Common myeloid progenitor, CD34-positive (primary cell): ENCODE measurements around the gene WLS.

Source experiments
- CTCF ChIA-PET: fragments of 350-600 bp; sonication (Branson Sonifier 250); formaldehyde crosslinking; loops from one replicate; lab custom pipeline; 2021; ENCODE audit warnings: antibody characterized with exemption; lab: Charles Lee
- POLR2A ChIA-PET: fragments of 350-600 bp; sonication (Branson Sonifier 250); formaldehyde crosslinking; loops from one replicate; lab custom pipeline; 2021; ENCODE audit warnings: antibody characterized with exemption; lab: Charles Lee
- DNase-seq, 3 donors: peaks; one replicate each; pipeline versions ENCODE4 v3.0.0 to v3.0.0-alpha.2; 2013
- H3K27ac ChIP-seq, 2 experiments: 1 replicate in 1 of 2; 2 replicates in 1 of 2; pipeline ENCODE4 v1.7.0; 2013; ENCODE audit warnings: inconsistent platforms in 2 of 2, low read length in 2 of 2, mild to moderate bottlenecking in 2 of 2, low read depth in 1 of 2, moderate library complexity in 1 of 2; ENCODE audit not compliant: severe bottlenecking in 2 of 2, insufficient read depth in 1 of 2, poor library complexity in 1 of 2
- H3K27me3 ChIP-seq, 5 experiments: replicated peaks in 2 of 5; 1 replicate in 3 of 5; 2 replicates in 2 of 5; pipeline versions ENCODE4 v1.6.1 to v1.7.0; 2013; ENCODE audit warnings: low read length in 4 of 5, mild to moderate bottlenecking in 2 of 5, moderate library complexity in 2 of 5, inconsistent platforms in 1 of 5; ENCODE audit not compliant: insufficient read depth in 5 of 5, control insufficient read depth in 4 of 5
- H3K36me3 ChIP-seq, 4 experiments: 1 replicate in 2 of 4; 2 replicates in 2 of 4; pipeline versions ENCODE4 v1.6.1 to v1.7.0; 2013; ENCODE audit warnings: low read length in 3 of 4, control low read depth in 1 of 4, mild to moderate bottlenecking in 1 of 4; ENCODE audit not compliant: control insufficient read depth in 4 of 4, insufficient read depth in 4 of 4
- H3K4me1 ChIP-seq, 4 experiments: 1 replicate in 3 of 4; 2 replicates in 1 of 4; pipeline versions ENCODE4 v1.6.1 to v1.7.1; 2013; ENCODE audit warnings: low read length in 3 of 4, mild to moderate bottlenecking in 3 of 4, control low read depth in 1 of 4, inconsistent platforms in 1 of 4, moderate library complexity in 1 of 4; ENCODE audit not compliant: control insufficient read depth in 4 of 4, insufficient read depth in 4 of 4; ENCODE audit errors: control extremely low read depth in 1 of 4
- H3K4me3 ChIP-seq, 7 experiments: 1 replicate in 4 of 7; 2 replicates in 3 of 7; pipeline versions ENCODE4 v1.5.1 to v1.7.0; 2013; ENCODE audit warnings: mild to moderate bottlenecking in 7 of 7, low read length in 6 of 7, moderate library complexity in 6 of 7, inconsistent platforms in 2 of 7, low read depth in 2 of 7, control low read depth in 1 of 7; ENCODE audit not compliant: insufficient read depth in 4 of 7, control insufficient read depth in 1 of 7; ENCODE audit errors: extremely low read depth in 1 of 7
- H3K9me3 ChIP-seq, 5 experiments: 1 replicate in 4 of 5; 2 replicates in 1 of 5; pipeline versions ENCODE4 v1.6.1 to v1.7.1; 2013; ENCODE audit warnings: low read length in 4 of 5, mild to moderate bottlenecking in 2 of 5, inconsistent platforms in 1 of 5, low read depth in 1 of 5, moderate library complexity in 1 of 5; ENCODE audit not compliant: control insufficient read depth in 4 of 5, insufficient read depth in 2 of 5; ENCODE audit errors: control extremely low read depth in 1 of 5
- WGBS: methylation state at CpG from one replicate; pipeline ENCODE4 v1.1.5; 2013; ENCODE audit not compliant: insufficient coverage; 5-methylcytosine and 5-hydroxymethylcytosine counted together

Gene WLS

DNA sequence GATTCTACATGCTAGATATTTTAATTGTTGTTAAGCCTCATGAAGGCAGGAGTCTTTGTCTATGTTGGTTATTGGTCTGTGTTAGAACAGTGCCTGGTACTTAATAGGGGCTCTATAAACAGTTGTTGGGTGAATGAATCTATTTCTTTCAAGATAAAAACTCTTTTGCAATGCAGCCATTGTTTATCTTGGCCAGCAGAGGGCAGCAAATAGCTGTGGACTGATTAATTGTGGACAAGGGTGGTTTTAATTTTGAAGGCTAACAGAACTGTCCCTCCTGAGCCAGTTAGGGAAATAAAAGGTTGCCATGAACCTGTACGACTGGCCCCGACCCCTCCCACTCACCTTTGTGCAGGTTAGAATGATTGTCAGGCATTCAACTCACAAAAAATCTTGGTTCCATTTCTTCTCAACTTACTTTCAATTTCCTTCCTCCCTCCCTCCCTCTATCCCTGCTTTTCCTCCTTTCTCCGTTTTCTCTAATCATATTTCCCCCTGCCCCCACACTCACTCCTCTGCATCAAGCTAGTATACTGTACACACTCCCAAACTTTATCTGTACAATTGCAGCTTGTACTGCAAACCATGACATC is 115.6 kb downstream of the WLS start:
- H3K9me3 ChIP-seq, result no peaks in the 10 kb centered on the region
- peaks cover 0 to 4% (median 0%) of the 10 kb centered on the region in 4 experiments for H3K4me1 ChIP-seq
- no peak overlapping the region for H3K27ac ChIP-seq
- H3K36me3 ChIP-seq, result no peaks in the 10 kb centered on the region
- H3K27me3 ChIP-seq, result peaks cover 0 to 6% (median 0%) of the 10 kb centered on the region in 5 experiments
- 0% methylated on average over 3 of the region's 3 CpGs for WGBS
- peak overlapping the region in 3 of 7 experiments; percentile 25 to 65 (median 34) for H3K4me3 ChIP-seq
- POLR2A ChIA-PET, result no interaction called here
- DNase-seq, result peak; percentile 48 to 69 (median 61)
- CTCF ChIA-PET, result interaction anchor here (0.8 to 5.8 kb wide), 29 partner anchors 8 to 1624 kb away, joined by 3 to 53 read pairs (median 4); no protein-coding TSS in a partner anchor

DNA sequence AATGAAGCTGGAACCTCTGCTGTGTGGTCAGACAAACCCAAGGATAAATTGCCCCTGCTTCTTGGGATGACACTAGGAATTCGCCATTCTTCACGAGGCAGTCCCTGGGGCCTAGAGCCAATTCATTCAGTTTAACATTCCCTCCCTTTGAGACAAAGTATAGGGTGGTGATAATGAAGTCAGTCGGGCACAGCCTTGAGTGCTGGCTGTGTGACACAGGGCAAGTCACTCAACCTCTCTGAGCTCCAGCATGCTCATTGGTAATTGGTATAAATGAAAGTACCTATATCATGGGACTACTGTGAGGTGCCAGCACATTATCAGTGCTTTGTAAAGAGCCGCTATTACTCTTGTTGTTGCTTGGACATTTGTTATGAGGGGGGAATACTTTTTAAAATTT is 117.0 kb downstream of the WLS start:
- Histone ChIP-seq H3K36me3 (no peaks in the 10 kb centered on the region), H3K4me3 (no peak overlapping the region), H3K4me1 (peaks cover 0 to 4% (median 0%) of the 10 kb centered on the region in 4 experiments), H3K27me3 (peaks cover 0 to 6% (median 0%) of the 10 kb centered on the region in 5 experiments), H3K27ac (no peak overlapping the region), H3K9me3 (no peaks in the 10 kb centered on the region)
- 95% methylated on average over 3 of the region's 4 CpGs for WGBS
- DNase-seq, result no peak
- CTCF ChIA-PET, result interaction anchor here (0.9 to 5.8 kb wide), 7 partner anchors 13 to 1623 kb away, joined by 3 to 53 read pairs (median 5); no protein-coding TSS in a partner anchor
- POLR2A ChIA-PET, result no interaction called here

DNA sequence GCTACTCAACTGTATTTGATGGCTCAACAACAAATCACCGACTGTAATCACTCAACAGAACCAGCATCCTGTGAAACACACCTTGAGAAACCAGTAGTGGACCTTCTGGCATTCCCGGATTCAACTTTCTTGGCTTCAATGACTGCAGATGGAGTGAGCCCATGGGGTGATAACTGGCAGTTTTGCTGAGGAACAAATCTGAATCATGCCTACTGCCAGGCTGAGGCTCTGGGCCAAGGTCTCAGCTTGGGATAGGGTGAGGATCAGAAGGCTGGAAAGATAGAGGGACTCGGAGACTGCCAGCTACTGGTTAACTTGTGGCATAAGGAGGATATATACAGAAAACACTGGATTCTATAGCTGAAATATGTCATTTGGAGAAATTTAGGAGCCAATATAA is 118.4 kb downstream of the WLS start:
- Histone ChIP-seq H3K9me3 (no peaks in the 10 kb centered on the region), H3K4me3 (no peak overlapping the region), H3K27me3 (peaks cover 0 to 6% (median 0%) of the 10 kb centered on the region in 5 experiments), H3K36me3 (no peaks in the 10 kb centered on the region), H3K27ac (no peak overlapping the region), H3K4me1 (peaks cover 0 to 4% (median 0%) of the 10 kb centered on the region in 4 experiments)
- no peak for DNase-seq
- POLR2A ChIA-PET, result no interaction called here
- CTCF ChIA-PET, result interaction anchor here (3.7 to 5.8 kb wide), 2 partner anchors 230 to 263 kb away, joined by 21 to 53 read pairs; no protein-coding TSS in a partner anchor
- WGBS, result 92% methylated on average over 2 of the region's 3 CpGs

DNA sequence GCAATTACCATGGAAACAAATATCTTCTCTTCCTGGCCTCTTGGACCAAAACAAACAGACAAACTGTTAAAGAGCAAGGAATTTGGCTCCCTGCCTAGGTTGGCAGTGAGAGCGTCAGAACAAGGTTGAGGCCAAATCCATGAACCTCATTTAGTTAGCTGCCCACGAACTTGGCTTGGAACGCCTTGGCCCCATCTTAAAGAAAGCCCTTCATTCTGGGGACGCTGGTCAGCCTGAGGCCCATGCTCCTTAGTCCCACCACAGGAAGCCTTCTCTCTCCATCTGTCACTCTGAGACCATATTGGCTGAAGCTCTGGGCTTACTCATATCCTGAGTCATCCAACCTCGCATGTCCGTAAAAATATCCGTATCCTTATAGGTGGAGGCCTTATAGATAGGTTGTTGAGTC is 119.5 kb downstream of the WLS start:
- Histone ChIP-seq H3K27ac (no peak overlapping the region), H3K36me3 (no peaks in the 10 kb centered on the region), H3K4me3 (no peak overlapping the region), H3K27me3 (peaks cover 0 to 6% (median 0%) of the 10 kb centered on the region in 5 experiments), H3K4me1 (peaks cover 0 to 4% (median 0%) of the 10 kb centered on the region in 4 experiments), H3K9me3 (no peaks in the 10 kb centered on the region)
- DNase-seq, result no peak
- 67% methylated on average over 3 of the region's 7 CpGs for WGBS
- ChIA-PET CTCF (interaction anchor here (0.6 to 5.8 kb wide), 5 partner anchors 9 to 580 kb away, joined by 3 to 53 read pairs (median 4); no protein-coding TSS in a partner anchor), POLR2A (no interaction called here)

DNA sequence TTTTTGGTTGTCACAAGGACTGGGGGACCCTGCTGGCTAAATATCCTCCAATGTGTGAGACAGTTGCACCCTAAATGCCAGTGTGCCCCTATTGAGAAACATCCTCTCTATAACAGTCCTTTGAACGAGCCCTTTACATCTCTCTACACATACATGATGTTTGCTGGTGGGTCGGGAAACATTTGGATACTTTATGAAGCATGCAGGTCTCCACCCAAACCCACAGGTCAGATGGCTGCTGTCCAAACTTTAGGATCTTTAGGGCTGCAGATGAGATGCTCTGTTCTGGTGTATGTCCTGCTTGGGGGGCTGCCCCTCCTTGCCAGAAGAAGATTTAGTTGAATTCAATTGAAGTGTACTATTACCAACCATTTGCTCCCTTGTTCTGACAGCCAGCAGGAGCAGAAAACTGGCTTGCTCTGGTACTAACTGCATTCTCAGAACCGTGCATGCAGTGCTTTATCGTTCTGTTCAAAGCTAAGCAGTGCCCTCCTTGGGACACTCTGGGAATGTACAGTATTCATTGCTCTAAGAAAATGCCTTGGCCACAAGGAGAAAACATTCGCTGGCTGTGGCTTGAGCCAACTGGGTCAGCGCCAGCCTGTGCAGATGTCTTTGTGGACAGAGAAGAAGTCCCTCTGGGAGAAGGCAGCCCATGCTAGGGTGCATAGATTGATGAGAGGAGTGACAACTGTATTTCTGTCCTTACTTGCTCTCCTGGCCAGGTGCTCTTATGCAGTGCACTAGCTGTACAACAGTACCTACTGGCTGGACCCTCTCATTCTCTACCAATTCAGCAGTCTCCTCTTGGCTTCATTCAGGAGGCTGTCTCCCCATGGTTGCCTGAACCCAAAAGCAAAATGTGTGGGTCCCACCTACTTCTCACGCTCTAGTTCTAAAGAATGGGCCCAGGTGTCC is 120.5 kb downstream of the WLS start:
- DNase-seq, result peak; percentile 40 to 67 (median 59)
- H3K4me1 ChIP-seq, result peaks cover 0 to 1% (median 0%) of the 10 kb centered on the region in 4 experiments
- 28% methylated on average over 4 of the region's 7 CpGs for WGBS
- ChIA-PET CTCF (interaction anchor here (1.0 to 3.7 kb wide), 3 partner anchors 261 to 345 kb away, joined by 4 to 21 read pairs (median 4); no protein-coding TSS in a partner anchor), POLR2A (no interaction called here)
- H3K9me3 ChIP-seq, result no peaks in the 10 kb centered on the region
- no peak overlapping the region for H3K4me3 ChIP-seq
- H3K27ac ChIP-seq, result no peak overlapping the region
- no peaks in the 10 kb centered on the region for H3K36me3 ChIP-seq
- peaks cover 0 to 6% (median 0%) of the 10 kb centered on the region in 5 experiments for H3K27me3 ChIP-seq

DNA sequence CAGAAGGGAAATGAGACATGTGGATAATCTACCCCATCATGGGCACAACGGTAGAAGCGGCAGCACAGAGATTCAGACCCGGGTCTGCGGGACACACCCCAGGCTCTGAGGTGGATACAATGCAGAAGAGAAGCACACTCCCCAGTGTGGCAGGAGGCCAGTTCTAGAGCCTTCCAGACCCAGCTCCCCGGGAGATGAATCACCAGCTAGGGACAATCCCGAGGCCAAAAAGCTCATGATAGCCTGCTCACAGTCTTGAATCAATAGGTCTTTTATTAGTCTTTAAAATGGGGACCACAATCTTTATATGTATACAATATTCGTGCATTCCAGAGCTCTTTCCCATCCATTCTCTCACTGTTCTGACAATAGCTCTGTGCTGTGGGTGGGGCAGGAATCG is 124.6 kb downstream of the WLS start:
- ChIA-PET CTCF (interaction anchor here (1.3 to 3.0 kb wide), 3 partner anchors 9 to 253 kb away, joined by 3 to 20 read pairs (median 11); no protein-coding TSS in a partner anchor), POLR2A (no interaction called here)
- no peak overlapping the region for H3K4me3 ChIP-seq
- WGBS, result 90% methylated on average over 7 of the region's 8 CpGs
- no peak for DNase-seq
- H3K27ac ChIP-seq, result no peak overlapping the region
- H3K4me1 ChIP-seq, result no peaks in the 10 kb centered on the region
- H3K36me3 ChIP-seq, result no peaks in the 10 kb centered on the region
- peaks cover 0 to 3% (median 0%) of the 10 kb centered on the region in 5 experiments for H3K27me3 ChIP-seq
- H3K9me3 ChIP-seq, result no peaks in the 10 kb centered on the region
